Upper lobe of left lung (tissue), 4 donors: ENCODE results near the gene AGRN.

Source experiments
- CTCF ChIP-seq, 6 experiments: fragments of 450-650 bp in 4 of 6; fragments of 200-600 bp in 2 of 6; sonication (generic) in 2 of 6; IDR thresholded peaks; one replicate each; pipeline ENCODE4 v1.5.1; 2016 to 2019; ENCODE audit warnings: antibody characterized with exemption in 6 of 6
- POLR2A ChIP-seq, 4 donors: fragments of 450-650 bp; IDR thresholded peaks; one replicate each; pipeline ENCODE4 v1.5.1; 2016 to 2017; ENCODE audit warnings: antibody characterized with exemption in 4 of 4, mild to moderate bottlenecking in 2 of 4

DNA sequence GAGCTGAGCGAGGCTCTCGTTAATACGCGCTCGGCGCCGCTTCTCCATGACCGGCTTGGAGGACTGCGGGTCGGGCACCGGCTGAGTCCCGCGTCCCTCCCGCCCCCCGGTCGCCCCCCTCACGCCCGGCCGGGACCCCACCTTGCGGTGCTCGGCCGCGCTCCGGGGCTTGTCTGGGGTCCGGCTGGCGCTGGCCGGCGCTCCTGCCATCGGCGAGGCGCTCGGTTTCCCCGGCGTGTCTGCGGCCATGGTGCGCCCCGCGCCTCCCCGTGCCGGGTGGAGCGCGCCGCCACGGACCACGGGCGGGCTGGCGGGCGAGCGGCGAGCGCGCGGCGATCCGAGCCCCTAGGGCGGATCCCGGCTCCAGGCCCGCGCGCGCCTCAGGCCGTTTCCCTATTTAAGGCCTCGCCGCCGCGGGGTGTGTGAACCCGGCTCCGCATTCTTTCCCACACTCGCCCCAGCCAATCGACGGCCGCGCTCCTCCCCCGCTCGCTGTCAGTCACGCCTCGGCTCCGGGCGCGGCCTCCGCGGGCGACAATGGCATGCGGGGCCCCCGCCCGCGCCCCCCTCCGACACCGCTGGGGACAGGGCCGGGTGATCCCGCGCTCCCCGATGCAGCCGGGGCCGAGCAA, 20.1 kb upstream of the AGRN start, which contains the start of gene HES4:
- TF ChIP-seq CTCF (IDR thresholded peaks at IDR 0.05), result peak in 1 of 6 experiments; percentile 3
- TF ChIP-seq POLR2A (IDR thresholded peaks at IDR 0.05), result peak in 3 of 4 donors; percentile 79 to 91 (median 86)
